GM23248 (cell line): ENCODE data around the gene NCAM1. TPM values are rescaled to one million over a fixed set of nuclear protein-coding genes. Genes with fewer than 3 reads are reported as not detected.

Experiments
- DNase-seq: peaks from one replicate; pipeline ENCODE4 v3.0.0-alpha.2; 2015
- H2AFZ ChIP-seq: fragments of 200-600 bp; sonication (generic); 2 replicates; pipeline ENCODE4 v1.6.1; 2016; ENCODE audit warnings: antibody characterized with exemption
- H3F3A ChIP-seq: fragments of 200-600 bp; sonication (generic); 2 replicates; pipeline ENCODE4 v1.6.1; 2016; ENCODE audit warnings: mild to moderate bottlenecking, antibody characterized with exemption, mixed run types; ENCODE audit not compliant: insufficient read depth
- H3K27ac ChIP-seq: fragments of 200-600 bp; sonication (generic); 2 replicates; pipeline ENCODE4 v1.5.1; 2016; ENCODE audit warnings: mild to moderate bottlenecking
- H3K27me3 ChIP-seq: fragments of 200-600 bp; sonication (generic); replicated peaks from 2 replicates; pipeline ENCODE4 v1.6.1; 2016; ENCODE audit warnings: mild to moderate bottlenecking; ENCODE audit not compliant: insufficient read depth
- H3K36me3 ChIP-seq: fragments of 200-600 bp; sonication (generic); 2 replicates; pipeline ENCODE4 v1.6.1; 2016; ENCODE audit warnings: low read depth, mild to moderate bottlenecking
- H3K4me1 ChIP-seq: fragments of 200-600 bp; sonication (generic); 2 replicates; pipeline ENCODE4 v1.6.1; 2016; ENCODE audit warnings: mild to moderate bottlenecking; ENCODE audit not compliant: insufficient read depth
- H3K4me2 ChIP-seq: fragments of 200-600 bp; sonication (generic); one replicate; pipeline ENCODE4 v1.6.1; 2016; ENCODE audit warnings: mild to moderate bottlenecking; ENCODE audit not compliant: unreplicated experiment
- H3K4me3 ChIP-seq: fragments of 200-600 bp; sonication (generic); 2 replicates; pipeline ENCODE4 v1.5.1; 2016; ENCODE audit warnings: mild to moderate bottlenecking
- H3K79me2 ChIP-seq: fragments of 200-600 bp; sonication (generic); 2 replicates; pipeline ENCODE4 v1.6.1; 2016; ENCODE audit warnings: mild to moderate bottlenecking; ENCODE audit not compliant: insufficient read depth
- H3K9ac ChIP-seq: fragments of 200-600 bp; sonication (generic); 2 replicates; pipeline ENCODE4 v1.6.1; 2016; ENCODE audit warnings: mild to moderate bottlenecking
- H3K9me2 ChIP-seq: fragments of 200-600 bp; sonication (generic); 2 replicates; pipeline ENCODE4 v1.6.1; 2016; ENCODE audit warnings: mixed run types, mild to moderate bottlenecking, moderate library complexity; ENCODE audit not compliant: insufficient read depth
- H3K9me3 ChIP-seq: fragments of 200-600 bp; sonication (generic); one replicate; pipeline ENCODE4 v1.6.1; 2017; ENCODE audit warnings: low read depth
- H4K20me1 ChIP-seq: fragments of 200-600 bp; sonication (generic); 2 replicates; pipeline ENCODE4 v1.6.0; 2016; ENCODE audit not compliant: insufficient read depth
- EZH2 ChIP-seq: fragments of 200-600 bp; sonication (generic); IDR thresholded peaks from 2 replicates; pipeline ENCODE4 v1.6.1; 2018; ENCODE audit warnings: antibody characterized with exemption, mild to moderate bottlenecking; ENCODE audit not compliant: insufficient read depth, poor library complexity, severe bottlenecking
- EZH2phosphoT487 ChIP-seq: fragments of 200-600 bp; sonication (generic); IDR thresholded peaks from 2 replicates; pipeline ENCODE4 v1.6.1; 2018; ENCODE audit warnings: antibody characterized with exemption, moderate library complexity, mild to moderate bottlenecking, low read depth; ENCODE audit not compliant: insufficient read depth
- WGBS, 2 experiments: methylation state at CpG; one replicate each; pipeline ENCODE4 v1.1.6; 2015 to 2017; ENCODE audit warnings: low lambda C conversion rate in 2 of 2, low coverage in 1 of 2; ENCODE audit errors: missing lambda C conversion rate in 2 of 2; 5-methylcytosine and 5-hydroxymethylcytosine counted together
- in situ Hi-C: fragments of 300-500 bp; cut with MboI; formaldehyde crosslinking; loops from 2 replicates; pipeline ENCODE4 v1.15.0; 2020
- polyA plus RNA-seq: library from polyadenylated mRNA; unstranded; fragments of >200 nt; fragmentation: Nextera tagmentation; extraction: Ambion mirVana; gene quantifications from 2 replicates; pipeline ENCODE4 v1.2.1, GENCODE V29; 2016
- total RNA-seq: library from RNA; depleted of rRNA; stranded (reverse); fragments of >200 nt; shearing (Covaris generic); gene quantifications from 2 replicates; pipeline ENCODE4 v1.2.3, GENCODE V29; 2014

The NCAM1 gene
- total and polyA plus RNA-seq, 2 experiments from 2014 or later: 1.5 to 1.8 TPM

- H3K9ac ChIP-seq: no peak overlapping the region
- DNase-seq: no peak
These were observed 148.8 kb downstream of the NCAM1 start for GRCh38 chr11:113110046-113110445.

GRCh38 chr11:113111156-113111555 lies 149.9 kb downstream of the NCAM1 start:
- Histone ChIP-seq H3K4me3 (no peak overlapping the region), H3K27me3 (no peaks in the 10 kb centered on the region), H3K9me2 (no peaks in the 10 kb centered on the region), H3K36me3 (no peaks in the 10 kb centered on the region), H3K27ac (no peak overlapping the region), H3F3A (no peaks in the 10 kb centered on the region), H2AFZ (no peak overlapping the region), H4K20me1 (no peaks in the 10 kb centered on the region), H3K9ac (no peak overlapping the region), H3K4me2 (no peak overlapping the region), H3K4me1 (no peaks in the 10 kb centered on the region), H3K79me2 (no peaks in the 10 kb centered on the region), H3K9me3 (no peaks in the 10 kb centered on the region)
- in situ Hi-C loops: loop anchor here (25.0 kb wide), 1 partner anchor 524 kb away; no protein-coding TSS in a partner anchor
- no peak for DNase-seq
- WGBS, 2 experiments: 80 to 83% methylated on average over 2 of the region's 2 CpGs
- no peak for TF ChIP-seq EZH2phosphoT487
- no peak for TF ChIP-seq EZH2

More at GRCh38 chr11:113110046-113110445, 148.8 kb downstream of the NCAM1 start:
- H3K36me3 ChIP-seq: no peaks in the 10 kb centered on the region
- H3K4me1 ChIP-seq: no peaks in the 10 kb centered on the region
- no peak overlapping the region for H3K4me2 ChIP-seq
- H3K4me3 ChIP-seq: no peak overlapping the region
- no peaks in the 10 kb centered on the region for H3K9me3 ChIP-seq
- no peak for TF ChIP-seq EZH2phosphoT487
- TF ChIP-seq EZH2: no peak
- WGBS, 2 experiments: 33 to 64% methylated on average over 1 of the region's 1 CpG
- H3K27me3 ChIP-seq: no peaks in the 10 kb centered on the region
- no peaks in the 10 kb centered on the region for H3F3A ChIP-seq
- H4K20me1 ChIP-seq: no peaks in the 10 kb centered on the region
- no peaks in the 10 kb centered on the region for H3K9me2 ChIP-seq
- H3K27ac ChIP-seq: no peak overlapping the region
- in situ Hi-C loops: loop anchor here (25.0 kb wide), 1 partner anchor 523 kb away; no protein-coding TSS in a partner anchor
- no peak overlapping the region for H2AFZ ChIP-seq
- H3K79me2 ChIP-seq: no peaks in the 10 kb centered on the region

GRCh38 chr11:113112307-113112706 lies 151.1 kb downstream of the NCAM1 start:
- no peak for TF ChIP-seq EZH2
- no peak for TF ChIP-seq EZH2phosphoT487
- H3K9ac ChIP-seq: no peak overlapping the region
- H3K4me3 ChIP-seq: no peak overlapping the region
- no peak overlapping the region for H3K27ac ChIP-seq
- in situ Hi-C loops: loop anchor here (25.0 kb wide), 1 partner anchor 525 kb away; no protein-coding TSS in a partner anchor
- no peaks in the 10 kb centered on the region for H3K9me3 ChIP-seq
- H3K9me2 ChIP-seq: no peaks in the 10 kb centered on the region
- WGBS, 2 experiments: 44 to 48% methylated on average over 3 of the region's 3 CpGs
- H3K79me2 ChIP-seq: no peaks in the 10 kb centered on the region
- H3K36me3 ChIP-seq: no peaks in the 10 kb centered on the region
- H3F3A ChIP-seq: no peaks in the 10 kb centered on the region
- H4K20me1 ChIP-seq: no peaks in the 10 kb centered on the region
- no peaks in the 10 kb centered on the region for H3K27me3 ChIP-seq
- no peak for DNase-seq
- no peak overlapping the region for H3K4me2 ChIP-seq
- H3K4me1 ChIP-seq: no peaks in the 10 kb centered on the region
- H2AFZ ChIP-seq: no peak overlapping the region

- Histone ChIP-seq H3K36me3 (no peaks in the 10 kb centered on the region), H3F3A (no peaks in the 10 kb centered on the region), H3K9me2 (no peaks in the 10 kb centered on the region), H3K79me2 (no peaks in the 10 kb centered on the region), H3K27me3 (no peaks in the 10 kb centered on the region), H3K9me3 (no peaks in the 10 kb centered on the region), H3K4me3 (no peak overlapping the region), H3K4me1 (no peaks in the 10 kb centered on the region), H3K27ac (no peak overlapping the region), H3K4me2 (no peak overlapping the region), H2AFZ (no peak overlapping the region), H4K20me1 (no peaks in the 10 kb centered on the region), H3K9ac (no peak overlapping the region)
- TF ChIP-seq EZH2: no peak
- WGBS, 2 experiments: 36 to 41% methylated on average over 5 of the region's 5 CpGs
- in situ Hi-C loops: loop anchor here (25.0 kb wide), 1 partner anchor 527 kb away; no protein-coding TSS in a partner anchor
- peak; percentile 75 for DNase-seq
These were observed 152.8 kb downstream of the NCAM1 start for GRCh38 chr11:113113801-113114704.
